Measurements from ENCODE around the gene HPRT1.

The HPRT1 gene

GRCh38 chrX:134543288-134543687 is 83.3 kb downstream of the HPRT1 start:
- DNase-seq (ENCODE audit: low spot score), result no peak

GRCh38 chrX:134544135-134544512 is 84.2 kb downstream of the HPRT1 start:
- DNase-seq (ENCODE audit: low spot score), result no peak

GRCh38 chrX:134544513-134545151 is 84.7 kb downstream of the HPRT1 start:
- no peak for DNase-seq (ENCODE audit: low spot score)

- DNase-seq (ENCODE audit: low spot score), result no peak
These were observed 85.5 kb downstream of the HPRT1 start for GRCh38 chrX:134545510-134545909.

- DNase-seq (ENCODE audit: low spot score), result no peak
These were observed 86.2 kb downstream of the HPRT1 start for GRCh38 chrX:134546187-134546586.

GRCh38 chrX:134547047-134547679 is 87.2 kb downstream of the HPRT1 start:
- no peak for DNase-seq (ENCODE audit: low spot score)

- DNase-seq (ENCODE audit: low spot score), result no peak
These were observed 88.6 kb downstream of the HPRT1 start for GRCh38 chrX:134548257-134549201.

All from D341Med (cell line).